Mesothelial cell of epicardium (in vitro differentiated cells): ENCODE results near the gene TSKU. TPM values are rescaled to one million over a fixed set of nuclear protein-coding genes. Genes with fewer than 3 reads are reported as not detected.

Experiments used
- DNase-seq, 2 experiments: peaks; one replicate each; pipeline ENCODE4 v3.0.0; 2021; ENCODE audit warnings: low spot score in 2 of 2; ENCODE audit not compliant: unreplicated experiment in 2 of 2
- H3K27ac Mint-ChIP-seq: 2 replicates; pipeline ENCODE4 v1.8.0; 2021; ENCODE audit warnings: mixed read lengths
- H3K27me3 Mint-ChIP-seq: 2 replicates; pipeline ENCODE4 v1.8.0; 2021; ENCODE audit warnings: low read depth, mixed read lengths
- H3K36me3 Mint-ChIP-seq: 2 replicates; pipeline ENCODE4 v1.8.0; 2021; ENCODE audit warnings: mixed read lengths
- H3K4me1 Mint-ChIP-seq: 2 replicates; pipeline ENCODE4 v1.8.0; 2021; ENCODE audit warnings: mixed read lengths
- H3K4me3 Mint-ChIP-seq: 2 replicates; pipeline ENCODE4 v1.8.0; 2021; ENCODE audit warnings: mild to moderate bottlenecking, moderate library complexity, mixed read lengths
- H3K9me3 Mint-ChIP-seq: 2 replicates; pipeline ENCODE4 v1.8.0; 2021; ENCODE audit warnings: mixed read lengths
- CTCF ChIP-seq: fragments of 200-600 bp; sonication (generic); IDR thresholded peaks from one replicate; pipeline ENCODE4 v1.5.0; 2021; ENCODE audit warnings: antibody characterized with exemption; ENCODE audit not compliant: unreplicated experiment
- total RNA-seq: library from RNA; stranded (reverse); gene quantifications from 3 replicates; pipeline ENCODE4 v1.2.1, GENCODE V29; 2021

TSKU gene
- total RNA-seq, 1 donor from 2014 or later = 42.8 TPM

- Mint-ChIP-seq H3K4me3 (no peak overlapping the region), H3K36me3 (peaks cover 10% of the 10 kb centered on the region), H3K27me3 (no peaks in the 10 kb centered on the region), H3K27ac (no peak overlapping the region), H3K9me3 (peaks cover 10% of the 10 kb centered on the region), H3K4me1 (peaks cover 47% of the 10 kb centered on the region)
- TF ChIP-seq CTCF = no peak
- no peak for DNase-seq
These were observed 3.4 kb downstream of the TSKU start for GRCh38 chr11:76786441-76787014.

GRCh38 chr11:76787271-76787670 is 4.1 kb downstream of the TSKU start:
- no peak for TF ChIP-seq CTCF
- no peak overlapping the region for H3K27ac Mint-ChIP-seq
- H3K9me3 Mint-ChIP-seq = peaks cover 15% of the 10 kb centered on the region
- H3K4me1 Mint-ChIP-seq = peaks cover 43% of the 10 kb centered on the region
- no peaks in the 10 kb centered on the region for H3K27me3 Mint-ChIP-seq
- DNase-seq = no peak
- H3K36me3 Mint-ChIP-seq = peaks cover 17% of the 10 kb centered on the region
- no peak overlapping the region for H3K4me3 Mint-ChIP-seq

GRCh38 chr11:76787911-76788596 is 4.9 kb downstream of the TSKU start:
- Mint-ChIP-seq H3K9me3 (peaks cover 16% of the 10 kb centered on the region), H3K4me1 (peaks cover 42% of the 10 kb centered on the region), H3K36me3 (peaks cover 23% of the 10 kb centered on the region), H3K4me3 (peak overlapping the region; percentile 13), H3K27me3 (no peaks in the 10 kb centered on the region), H3K27ac (peak overlapping the region; percentile 67)
- DNase-seq = no peak
- TF ChIP-seq CTCF = no peak

DNA sequence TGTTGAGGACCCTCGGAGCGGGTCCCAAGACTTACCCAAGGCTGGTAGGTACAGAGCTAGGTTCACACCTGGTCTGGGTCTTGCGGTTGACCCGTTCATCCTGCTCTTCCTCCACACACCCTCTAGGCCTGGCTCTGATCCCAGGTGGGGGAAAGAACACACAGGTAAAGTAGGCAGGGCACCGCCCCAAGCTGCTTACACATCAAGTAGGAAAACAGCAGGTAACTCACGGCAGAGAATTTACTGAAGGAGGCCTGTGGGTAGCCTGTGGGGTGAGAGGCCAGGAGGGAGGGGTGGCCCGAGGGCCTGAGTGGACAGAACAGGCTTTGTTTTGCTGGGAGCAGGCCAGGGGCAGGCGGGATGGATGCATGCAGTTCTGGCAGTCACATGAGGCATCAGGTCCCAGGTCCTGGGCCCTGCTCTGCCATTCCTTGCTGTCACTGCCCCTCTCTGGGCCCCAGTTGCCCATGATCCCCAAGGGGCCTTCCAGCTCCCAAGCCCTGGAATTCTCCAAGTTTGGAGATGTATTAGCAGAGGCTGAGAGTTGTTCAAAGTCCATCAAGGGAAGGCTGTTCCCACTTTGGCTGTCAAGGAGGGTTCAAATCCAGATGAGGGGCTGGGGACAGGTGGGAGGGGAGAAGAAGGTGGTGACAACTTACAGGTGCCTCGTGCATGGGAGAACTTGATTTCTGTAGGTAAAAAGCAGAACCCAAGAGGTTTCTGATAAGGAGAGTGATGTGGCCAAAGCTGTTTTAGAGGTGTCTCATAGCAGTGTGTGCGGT is 5.7 kb downstream of the TSKU start:
- Mint-ChIP-seq H3K27me3 (no peaks in the 10 kb centered on the region), H3K27ac (peak overlapping the region; percentile 30), H3K4me1 (peaks cover 48% of the 10 kb centered on the region), H3K36me3 (peaks cover 23% of the 10 kb centered on the region), H3K4me3 (no peak overlapping the region), H3K9me3 (peaks cover 16% of the 10 kb centered on the region)
- no peak for TF ChIP-seq CTCF
- peak in 1 of 2 experiments; percentile 37 for DNase-seq

DNA sequence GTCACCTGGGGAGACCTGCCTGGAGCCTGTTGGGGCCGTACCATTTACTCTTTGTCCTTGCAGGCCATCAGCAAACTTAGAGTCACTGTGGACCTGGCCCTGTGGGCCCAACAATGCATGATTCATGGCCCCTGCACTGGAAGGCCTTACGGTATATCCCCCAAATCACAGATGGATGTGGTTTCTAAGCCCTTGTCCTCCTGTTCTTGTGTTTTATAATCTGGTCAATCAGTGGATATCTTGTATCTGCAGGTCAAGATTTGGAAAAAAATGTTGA is 6.2 kb downstream of the TSKU start:
- Mint-ChIP-seq H3K27me3 (no peaks in the 10 kb centered on the region), H3K36me3 (peaks cover 23% of the 10 kb centered on the region), H3K4me3 (no peak overlapping the region), H3K9me3 (peaks cover 16% of the 10 kb centered on the region), H3K27ac (peak overlapping the region; percentile 16), H3K4me1 (peaks cover 48% of the 10 kb centered on the region)
- no peak for DNase-seq
- no peak for TF ChIP-seq CTCF
